ENCODE measurements around the gene WDR46.

DNA sequence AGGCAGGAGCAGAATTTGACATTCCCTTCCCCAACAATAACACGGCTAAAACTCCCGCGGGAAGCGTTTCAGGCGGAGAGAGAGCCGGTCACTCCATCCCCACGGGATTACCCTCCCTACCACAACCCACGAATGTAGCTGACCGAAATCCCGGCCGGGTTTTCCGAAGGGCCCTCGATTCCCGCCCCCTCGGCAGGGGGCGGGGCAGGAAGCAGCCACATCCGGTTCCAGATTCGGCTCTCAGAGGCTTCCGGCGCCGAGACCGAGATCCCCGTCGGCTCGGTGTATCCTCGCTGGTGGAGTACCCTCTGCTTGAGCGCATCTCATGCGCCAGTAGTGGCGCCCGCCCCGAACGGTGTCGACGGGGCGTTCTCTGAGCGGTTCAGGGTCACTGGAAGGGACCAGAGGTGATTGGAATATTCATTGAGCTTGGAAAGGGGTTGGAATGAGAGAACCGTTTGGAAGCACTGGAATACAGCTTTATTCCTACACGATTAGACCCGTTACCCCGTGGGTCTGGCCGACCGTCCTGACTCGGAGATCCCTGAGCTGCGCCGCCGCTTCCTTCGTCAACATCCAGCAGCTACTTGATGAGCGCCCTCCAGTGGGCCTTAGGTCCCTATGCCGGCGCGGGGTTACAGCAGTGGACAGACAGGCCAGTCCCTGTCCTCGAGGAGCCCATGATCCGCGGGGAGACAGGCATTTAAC, 10.4 kb upstream of the WDR46 start:
- no peak for TF ChIP-seq EZH2 (IDR thresholded peaks at IDR 0.05; ENCODE audit: low read depth)
- TF ChIP-seq, protein P1, sequence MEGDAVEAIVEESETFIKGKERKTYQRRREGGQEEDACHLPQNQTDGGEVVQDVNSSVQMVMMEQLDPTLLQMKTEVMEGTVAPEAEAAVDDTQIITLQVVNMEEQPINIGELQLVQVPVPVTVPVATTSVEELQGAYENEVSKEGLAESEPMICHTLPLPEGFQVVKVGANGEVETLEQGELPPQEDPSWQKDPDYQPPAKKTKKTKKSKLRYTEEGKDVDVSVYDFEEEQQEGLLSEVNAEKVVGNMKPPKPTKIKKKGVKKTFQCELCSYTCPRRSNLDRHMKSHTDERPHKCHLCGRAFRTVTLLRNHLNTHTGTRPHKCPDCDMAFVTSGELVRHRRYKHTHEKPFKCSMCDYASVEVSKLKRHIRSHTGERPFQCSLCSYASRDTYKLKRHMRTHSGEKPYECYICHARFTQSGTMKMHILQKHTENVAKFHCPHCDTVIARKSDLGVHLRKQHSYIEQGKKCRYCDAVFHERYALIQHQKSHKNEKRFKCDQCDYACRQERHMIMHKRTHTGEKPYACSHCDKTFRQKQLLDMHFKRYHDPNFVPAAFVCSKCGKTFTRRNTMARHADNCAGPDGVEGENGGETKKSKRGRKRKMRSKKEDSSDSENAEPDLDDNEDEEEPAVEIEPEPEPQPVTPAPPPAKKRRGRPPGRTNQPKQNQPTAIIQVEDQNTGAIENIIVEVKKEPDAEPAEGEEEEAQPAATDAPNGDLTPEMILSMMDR (conservative IDR thresholded peaks at IDR 0.05): peak; percentile 78

Measured in PC-9 (cell line).